GM19239 (cell line): Measurements from ENCODE around the gene CTNS.
"Not testable (repeated sequence)": the region's sequence is repeated elsewhere in the genome, so short reads cannot be mapped to it uniquely, and the experiment has no call there.

ENCODE experiments used
- DNase-seq: peaks from one replicate; pipeline ENCODE4 v3.0.0; 2011; ENCODE audit warnings: low spot score; ENCODE audit not compliant: insufficient read length
- FAIRE-seq: peaks from 2 replicates; lab custom pipeline; 2011; peaks lifted over from hg19 to GRCh38; lab: Jason Lieb, UNC

Gene CTNS

DNA sequence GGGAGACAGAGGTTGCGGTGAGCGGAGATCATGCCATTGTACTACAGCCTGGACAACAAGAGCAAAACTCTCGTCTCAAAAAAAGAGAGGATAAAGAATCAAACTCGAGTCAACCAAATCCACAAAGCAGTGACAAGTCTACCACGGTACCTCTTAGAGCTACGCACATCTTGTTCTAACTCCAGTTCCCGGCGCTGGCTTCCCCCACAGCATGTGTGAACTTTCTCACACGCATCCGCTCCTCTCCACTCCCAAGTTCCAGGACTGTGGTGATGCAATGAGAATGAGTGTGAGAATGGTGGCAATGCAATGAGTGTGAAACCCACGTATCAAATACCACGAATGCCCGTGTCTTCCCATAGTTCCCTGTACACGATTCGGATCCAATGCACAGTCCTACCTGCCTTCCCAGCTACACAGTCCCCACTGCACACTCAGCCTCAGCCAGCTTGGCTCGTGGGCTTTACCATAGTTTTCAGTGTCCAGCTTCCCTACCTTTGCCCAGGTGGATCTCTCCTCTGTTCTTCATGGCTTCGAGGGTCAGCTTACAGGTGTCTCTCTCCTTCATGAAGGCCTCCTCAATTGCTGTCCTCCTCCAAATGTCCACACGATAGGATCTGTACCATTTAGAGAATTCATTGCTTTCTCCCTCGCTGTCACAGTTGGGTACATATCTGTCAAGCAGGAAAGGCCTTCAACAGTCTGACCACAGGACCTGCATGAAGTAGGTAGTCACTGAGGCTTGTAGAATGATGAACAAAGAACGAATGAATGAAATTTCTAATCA is 68.6 kb downstream of the CTNS start:
- no peak for FAIRE-seq
- no peak for DNase-seq

DNA sequence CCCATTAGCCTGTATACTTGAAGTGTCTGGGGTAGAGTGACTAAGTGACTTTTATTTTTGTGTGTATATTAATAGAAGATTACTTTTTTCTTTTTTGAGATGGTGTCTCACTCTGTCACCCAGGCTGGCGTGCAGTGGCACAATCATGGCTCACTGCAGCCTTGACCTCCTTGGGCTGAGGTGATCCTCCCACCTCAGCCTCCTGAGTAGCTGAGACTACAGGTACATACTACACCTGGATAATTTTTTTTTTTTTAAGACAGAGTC is 69.1 kb downstream of the CTNS start:
- DNase-seq, FAIRE-seq: not testable (repeated sequence)

DNA sequence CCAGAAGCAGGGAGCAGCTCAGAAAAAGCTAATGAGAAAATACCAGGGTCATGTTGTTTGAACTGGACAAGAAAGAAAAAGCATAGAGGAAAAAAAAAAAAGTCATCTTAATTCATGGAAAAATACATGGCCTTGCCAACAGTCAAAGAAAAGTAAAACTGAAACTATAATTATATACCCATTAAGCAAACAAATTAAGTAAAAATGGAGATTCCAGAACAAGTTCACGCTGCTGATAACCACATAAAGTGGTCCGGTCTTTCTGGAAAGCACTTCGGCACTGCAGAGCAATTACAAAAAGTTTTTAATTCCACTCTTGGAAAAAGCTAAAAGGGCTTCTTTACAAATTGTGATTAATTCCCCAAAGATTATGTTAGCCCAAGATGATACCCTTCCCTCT is 71.8 kb downstream of the CTNS start:
- DNase-seq = no peak
- peak; percentile 23 for FAIRE-seq

DNA sequence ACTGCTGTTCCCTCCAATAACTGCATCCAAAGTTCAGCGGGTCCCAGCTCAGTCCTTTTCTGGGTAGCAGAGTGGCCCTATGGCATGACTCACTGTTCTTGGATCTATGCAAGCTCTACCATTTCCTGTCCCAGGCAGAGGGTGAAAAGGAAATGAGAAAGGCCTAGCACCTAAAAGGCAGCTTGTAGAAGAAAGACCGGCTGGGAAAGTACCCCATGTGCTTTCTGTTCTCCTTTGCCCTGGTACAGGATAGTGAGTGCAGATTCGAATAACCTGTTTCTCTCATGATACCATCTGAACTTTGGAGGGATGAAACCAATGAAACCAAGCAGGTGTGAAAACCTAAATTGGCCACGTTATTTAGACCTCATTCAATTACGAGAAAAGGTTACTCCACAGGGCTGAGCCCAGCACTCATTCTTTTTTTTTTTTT is 74.4 kb downstream of the CTNS start:
- peak; percentile 70 for DNase-seq
- peak; percentile 99 for FAIRE-seq
